Measurements from ENCODE around the gene NUDT1.
A peak's percentile ranks its signal among the peaks of the same experiment; 100 is the strongest.

Gene NUDT1

DNA sequence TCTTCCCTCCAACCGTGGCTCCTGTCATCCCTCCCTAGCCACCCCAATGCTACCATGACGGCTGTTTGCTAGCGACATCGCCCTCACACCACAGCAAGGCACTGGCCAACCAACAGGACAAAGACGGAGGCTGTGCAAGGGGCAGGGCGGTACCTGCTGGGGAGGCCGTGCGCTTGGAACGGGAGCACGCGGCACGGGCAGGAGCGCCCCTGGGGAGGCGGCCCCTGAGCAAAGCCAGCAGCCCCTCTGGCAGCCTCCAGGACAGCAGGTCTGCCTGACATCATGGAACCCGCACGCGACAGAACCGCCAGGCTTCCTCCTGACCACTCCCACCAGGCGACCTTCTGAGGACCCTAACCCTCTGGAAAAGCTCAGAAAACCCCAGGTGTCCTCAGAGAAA lies 22.0 kb upstream of the NUDT1 start:
- Mint-ChIP-seq H3K36me3 (ENCODE audit: insufficient read depth) (peaks cover 18% of the 10 kb centered on the region), H3K4me3 (no peak overlapping the region), H3K4me1 (peaks cover 15% of the 10 kb centered on the region), H3K27me3 (no peaks in the 10 kb centered on the region), H3K27ac (ENCODE audit: low read depth) (no peak overlapping the region), H3K9me3 (no peaks in the 10 kb centered on the region)
- DNase-seq (ENCODE audit: low spot score in 2 of 2): no peak
- ATAC-seq (replicated peaks; ENCODE audit: extremely low read depth, poor library complexity, severe bottlenecking): no peak

DNA sequence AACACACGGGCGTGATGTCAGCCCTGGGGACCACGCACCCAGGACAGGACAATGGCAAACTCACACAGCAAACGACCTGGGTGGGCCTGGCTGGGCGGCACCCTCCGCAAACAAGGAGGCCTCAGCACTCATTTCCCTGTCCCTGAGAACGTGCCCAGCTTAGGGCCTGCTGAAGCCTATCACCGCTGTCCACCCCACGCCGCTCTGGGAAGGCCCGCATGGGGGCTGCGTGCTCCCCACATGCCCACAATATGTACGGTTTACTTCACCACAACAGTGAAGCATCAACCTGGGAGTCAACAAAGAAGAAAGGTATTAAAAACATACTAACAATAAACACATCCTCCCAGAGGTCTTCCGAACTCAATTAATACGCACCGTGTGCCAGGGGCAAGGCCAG lies 21.5 kb upstream of the NUDT1 start:
- Mint-ChIP-seq H3K4me3 (no peak overlapping the region), H3K36me3 (ENCODE audit: insufficient read depth) (peaks cover 16% of the 10 kb centered on the region), H3K4me1 (peaks cover 11% of the 10 kb centered on the region), H3K9me3 (no peaks in the 10 kb centered on the region), H3K27ac (ENCODE audit: low read depth) (no peak overlapping the region), H3K27me3 (no peaks in the 10 kb centered on the region)
- ATAC-seq (replicated peaks; ENCODE audit: extremely low read depth, poor library complexity, severe bottlenecking): no peak
- DNase-seq (ENCODE audit: low spot score in 2 of 2): no peak

DNA sequence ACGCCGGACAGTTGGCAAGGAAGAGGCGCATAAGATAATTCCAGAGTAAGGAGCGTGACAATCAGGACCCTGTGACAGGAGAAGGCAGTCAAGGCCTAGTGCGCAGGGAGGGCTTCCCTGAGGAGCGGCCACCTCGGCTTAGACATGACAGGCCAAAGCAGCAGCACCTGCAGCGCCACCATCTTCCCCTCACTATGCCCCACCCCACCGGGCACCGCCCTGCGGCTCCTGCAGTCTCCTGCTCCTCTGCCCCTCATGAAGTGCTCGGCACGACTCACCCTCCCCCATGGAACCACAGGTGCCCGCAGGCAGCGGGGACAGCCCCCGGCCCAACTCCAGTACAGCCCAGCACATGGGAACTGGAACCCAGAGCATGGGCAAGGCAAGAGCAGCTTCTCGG lies 21.1 kb upstream of the NUDT1 start:
- Mint-ChIP-seq H3K4me3 (no peak overlapping the region), H3K4me1 (peaks cover 9% of the 10 kb centered on the region), H3K36me3 (ENCODE audit: insufficient read depth) (peaks cover 16% of the 10 kb centered on the region), H3K27me3 (no peaks in the 10 kb centered on the region), H3K9me3 (no peaks in the 10 kb centered on the region), H3K27ac (ENCODE audit: low read depth) (no peak overlapping the region)
- ATAC-seq (replicated peaks; ENCODE audit: extremely low read depth, poor library complexity, severe bottlenecking) (no peak), DNase-seq (ENCODE audit: low spot score in 2 of 2) (no peak)

DNA sequence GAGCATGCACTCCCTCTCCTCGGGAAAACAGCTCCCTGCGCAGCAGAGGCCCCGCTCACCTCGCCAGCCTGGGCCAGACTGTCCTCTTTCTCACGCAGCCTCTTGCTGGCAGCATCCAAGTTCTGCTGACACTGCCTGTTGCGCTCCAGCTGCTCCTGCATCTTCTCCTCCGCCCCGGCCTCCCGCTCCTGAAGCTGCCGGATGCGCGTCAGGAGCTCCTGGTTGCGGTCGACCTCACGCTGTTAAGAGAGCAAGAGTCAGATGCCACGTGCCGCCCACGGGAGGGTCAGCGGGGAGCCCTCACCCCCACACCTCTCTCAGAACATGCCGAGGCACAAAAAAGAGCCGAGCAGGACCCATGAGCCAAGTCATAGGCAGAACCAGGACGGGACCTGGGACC lies 19.5 kb upstream of the NUDT1 start:
- Mint-ChIP-seq H3K27ac (ENCODE audit: low read depth) (no peak overlapping the region), H3K36me3 (ENCODE audit: insufficient read depth) (peaks cover 14% of the 10 kb centered on the region), H3K4me3 (no peak overlapping the region), H3K4me1 (peaks cover 10% of the 10 kb centered on the region), H3K9me3 (no peaks in the 10 kb centered on the region), H3K27me3 (no peaks in the 10 kb centered on the region)
- DNase-seq (ENCODE audit: low spot score in 2 of 2) (no peak), ATAC-seq (replicated peaks; ENCODE audit: extremely low read depth, poor library complexity, severe bottlenecking) (no peak)

DNA sequence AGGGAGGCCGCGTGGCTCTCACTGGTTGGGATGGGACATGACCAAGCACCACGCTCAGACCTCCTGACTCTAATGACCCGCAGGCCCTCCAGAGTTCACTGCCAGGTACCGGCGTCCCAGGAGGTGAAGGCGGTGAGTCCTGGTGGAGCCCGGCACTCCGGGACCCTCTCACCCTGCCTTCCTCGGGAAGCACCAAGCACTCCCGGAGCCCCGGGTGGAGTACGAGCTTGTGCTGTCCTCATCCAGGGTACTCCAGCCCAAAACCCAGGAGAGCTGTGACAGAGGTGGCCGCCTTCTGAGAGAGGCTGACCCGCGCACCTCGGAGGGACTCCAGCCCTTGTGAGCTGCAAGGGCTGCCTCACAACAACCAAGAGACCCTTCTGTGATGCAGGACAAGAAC lies 18.7 kb upstream of the NUDT1 start:
- DNase-seq (ENCODE audit: low spot score in 2 of 2): no peak
- Mint-ChIP-seq H3K27me3 (no peaks in the 10 kb centered on the region), H3K36me3 (ENCODE audit: insufficient read depth) (peaks cover 15% of the 10 kb centered on the region), H3K4me1 (peaks cover 10% of the 10 kb centered on the region), H3K4me3 (no peak overlapping the region), H3K27ac (ENCODE audit: low read depth) (no peak overlapping the region), H3K9me3 (no peaks in the 10 kb centered on the region)
- ATAC-seq (replicated peaks; ENCODE audit: extremely low read depth, poor library complexity, severe bottlenecking): no peak

DNA sequence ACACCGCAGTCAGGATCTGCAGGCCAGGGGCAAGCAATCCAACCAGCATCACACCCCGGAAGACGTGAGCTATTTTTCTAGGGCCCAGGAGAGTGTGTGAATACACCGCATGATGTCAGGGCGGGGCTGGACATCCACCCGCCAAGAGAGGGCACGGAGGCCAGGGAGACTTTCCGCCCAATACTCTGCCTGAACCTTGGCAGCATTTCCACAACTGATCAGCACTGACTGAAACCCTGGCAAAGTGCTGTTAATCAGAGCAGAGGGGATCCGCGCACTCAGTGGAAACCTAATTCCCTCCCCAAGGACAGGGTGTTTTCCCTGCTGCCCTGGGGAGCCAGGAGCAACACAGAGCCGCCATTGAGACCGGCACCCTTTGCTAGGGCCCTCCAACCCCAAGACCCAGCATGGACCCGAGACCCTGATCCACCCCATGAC lies 17.5 kb upstream of the NUDT1 start:
- Mint-ChIP-seq H3K36me3 (ENCODE audit: insufficient read depth) (peaks cover 16% of the 10 kb centered on the region), H3K27me3 (no peaks in the 10 kb centered on the region), H3K9me3 (no peaks in the 10 kb centered on the region), H3K27ac (ENCODE audit: low read depth) (no peak overlapping the region), H3K4me1 (peaks cover 18% of the 10 kb centered on the region), H3K4me3 (no peak overlapping the region)
- DNase-seq (ENCODE audit: low spot score in 2 of 2) (no peak), ATAC-seq (replicated peaks; ENCODE audit: extremely low read depth, poor library complexity, severe bottlenecking) (no peak)

DNA sequence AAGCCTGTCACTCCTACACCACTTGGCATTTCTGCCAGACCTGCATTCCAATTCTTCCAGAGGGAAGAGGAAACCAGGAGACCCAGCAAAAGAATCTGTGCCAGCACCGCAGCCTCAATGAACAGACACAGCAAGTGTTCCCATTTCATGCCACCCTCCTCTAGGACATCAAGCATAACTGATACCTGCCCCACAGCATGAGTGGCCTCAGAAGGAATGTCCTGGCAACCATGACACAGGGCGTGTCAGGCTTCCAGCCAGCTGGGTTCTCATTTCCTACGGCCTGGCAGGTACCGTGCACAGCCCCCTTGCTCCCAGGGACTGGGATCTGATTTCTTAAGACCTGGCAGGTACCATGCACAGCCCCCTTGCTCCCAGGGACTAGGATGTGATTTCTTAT lies 17.1 kb upstream of the NUDT1 start:
- no peak for ATAC-seq (replicated peaks; ENCODE audit: extremely low read depth, poor library complexity, severe bottlenecking)
- DNase-seq (ENCODE audit: low spot score in 2 of 2): no peak
- no peaks in the 10 kb centered on the region for H3K27me3 Mint-ChIP-seq
- peaks cover 18% of the 10 kb centered on the region for H3K36me3 Mint-ChIP-seq (ENCODE audit: insufficient read depth)
- no peak overlapping the region for H3K27ac Mint-ChIP-seq (ENCODE audit: low read depth)
- H3K9me3 Mint-ChIP-seq: no peaks in the 10 kb centered on the region
- peaks cover 19% of the 10 kb centered on the region for H3K4me1 Mint-ChIP-seq
- no peak overlapping the region for H3K4me3 Mint-ChIP-seq

DNA sequence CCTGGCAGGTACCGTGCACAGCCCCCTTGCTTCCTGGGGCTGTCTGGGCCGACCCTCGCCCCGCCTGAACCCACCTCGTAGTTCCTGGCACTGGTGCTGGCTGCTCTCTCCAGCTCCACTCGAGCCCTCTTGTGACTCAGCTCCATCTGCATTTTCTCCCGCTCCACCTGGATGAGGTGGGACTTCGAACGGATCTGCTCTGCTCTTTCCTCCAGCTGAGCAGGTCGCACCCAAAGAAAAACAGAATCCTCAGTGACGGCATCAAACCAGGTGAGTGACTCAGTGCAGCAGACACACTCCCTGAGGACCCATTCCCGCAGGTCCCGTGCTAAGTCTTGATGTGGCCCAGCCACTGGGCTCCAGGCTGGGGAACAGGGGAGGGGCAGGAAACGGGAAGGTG lies 16.7 kb upstream of the NUDT1 start:
- peaks cover 18% of the 10 kb centered on the region for H3K36me3 Mint-ChIP-seq (ENCODE audit: insufficient read depth)
- H3K27me3 Mint-ChIP-seq: no peaks in the 10 kb centered on the region
- ATAC-seq (replicated peaks; ENCODE audit: extremely low read depth, poor library complexity, severe bottlenecking) (no peak), DNase-seq (ENCODE audit: low spot score in 2 of 2) (no peak)
- H3K4me3 Mint-ChIP-seq: no peak overlapping the region
- no peak overlapping the region for H3K27ac Mint-ChIP-seq (ENCODE audit: low read depth)
- no peaks in the 10 kb centered on the region for H3K9me3 Mint-ChIP-seq
- H3K4me1 Mint-ChIP-seq: peaks cover 21% of the 10 kb centered on the region

DNA sequence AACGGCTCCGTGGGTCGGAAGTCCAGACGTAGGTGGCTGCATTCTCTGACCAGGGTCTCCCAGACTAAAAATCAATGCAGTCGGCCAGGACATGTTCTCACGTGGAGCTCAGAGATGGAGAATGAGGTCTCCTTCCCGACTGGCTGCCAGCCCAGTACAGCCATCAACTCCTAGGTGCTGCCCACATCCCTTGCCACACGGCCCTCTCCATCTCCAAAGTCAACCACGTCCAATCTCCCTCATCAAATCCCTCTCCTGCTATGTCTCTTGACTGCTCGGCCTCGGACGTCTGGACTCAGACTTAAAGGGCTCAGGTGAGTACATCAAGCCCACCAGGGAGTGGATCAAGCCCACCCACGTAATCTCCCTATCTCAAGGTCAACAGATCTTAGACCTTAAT lies 16.2 kb upstream of the NUDT1 start:
- H3K27me3 Mint-ChIP-seq: no peaks in the 10 kb centered on the region
- ATAC-seq (replicated peaks; ENCODE audit: extremely low read depth, poor library complexity, severe bottlenecking) (no peak), DNase-seq (ENCODE audit: low spot score in 2 of 2) (no peak)
- H3K36me3 Mint-ChIP-seq (ENCODE audit: insufficient read depth): peaks cover 18% of the 10 kb centered on the region
- no peaks in the 10 kb centered on the region for H3K9me3 Mint-ChIP-seq
- peaks cover 23% of the 10 kb centered on the region for H3K4me1 Mint-ChIP-seq
- no peak overlapping the region for H3K27ac Mint-ChIP-seq (ENCODE audit: low read depth)
- H3K4me3 Mint-ChIP-seq: no peak overlapping the region

DNA sequence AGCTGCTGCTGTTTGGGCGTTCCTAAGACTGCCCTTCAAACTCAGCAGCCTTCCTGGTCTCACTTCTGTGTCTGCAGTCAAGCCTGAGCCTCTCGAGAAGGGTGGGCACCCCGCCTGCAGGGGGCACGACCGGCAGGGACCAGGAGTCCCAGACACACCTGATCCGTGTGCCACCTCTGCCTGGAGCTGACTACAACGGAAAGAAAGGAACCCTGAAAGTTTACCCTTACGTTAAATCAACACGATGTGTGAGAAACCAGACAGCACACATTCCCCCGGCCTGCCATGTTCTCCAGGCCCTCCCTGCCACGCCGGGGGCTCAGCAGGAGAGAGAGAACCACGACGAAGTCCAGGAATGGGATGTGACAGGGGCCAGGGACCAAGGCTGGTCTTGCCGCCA lies 14.3 kb upstream of the NUDT1 start:
- Mint-ChIP-seq H3K4me1 (peaks cover 30% of the 10 kb centered on the region), H3K9me3 (no peaks in the 10 kb centered on the region), H3K4me3 (no peak overlapping the region), H3K27me3 (no peaks in the 10 kb centered on the region), H3K36me3 (ENCODE audit: insufficient read depth) (peaks cover 19% of the 10 kb centered on the region), H3K27ac (ENCODE audit: low read depth) (peak overlapping the region; percentile 53)
- no peak for ATAC-seq (replicated peaks; ENCODE audit: extremely low read depth, poor library complexity, severe bottlenecking)
- no peak for DNase-seq (ENCODE audit: low spot score in 2 of 2)

DNA sequence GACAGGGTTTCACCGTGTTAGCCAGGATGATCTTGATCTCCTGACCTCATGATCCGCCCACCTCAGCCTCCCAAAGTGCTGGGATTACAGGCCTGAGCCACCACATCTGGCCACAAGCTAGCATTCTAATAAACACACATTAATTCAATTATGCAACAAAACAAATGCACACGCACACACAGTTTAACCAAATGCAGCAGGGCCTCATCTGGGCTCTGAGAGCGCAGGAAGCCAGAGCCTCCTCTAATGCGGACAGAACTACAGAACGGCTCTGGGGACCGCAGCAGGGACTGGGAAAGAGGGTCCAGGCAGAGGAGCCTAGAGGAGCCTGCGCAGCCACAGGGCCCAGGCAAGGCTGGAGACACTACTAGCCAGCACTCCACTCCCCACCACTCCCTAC lies 13.1 kb upstream of the NUDT1 start:
- H3K27me3 Mint-ChIP-seq: no peaks in the 10 kb centered on the region
- H3K36me3 Mint-ChIP-seq (ENCODE audit: insufficient read depth): peaks cover 23% of the 10 kb centered on the region
- H3K27ac Mint-ChIP-seq (ENCODE audit: low read depth): no peak overlapping the region
- DNase-seq (ENCODE audit: low spot score in 2 of 2) (no peak), ATAC-seq (replicated peaks; ENCODE audit: extremely low read depth, poor library complexity, severe bottlenecking) (no peak)
- peaks cover 37% of the 10 kb centered on the region for H3K4me1 Mint-ChIP-seq
- H3K9me3 Mint-ChIP-seq: no peaks in the 10 kb centered on the region
- no peak overlapping the region for H3K4me3 Mint-ChIP-seq

DNA sequence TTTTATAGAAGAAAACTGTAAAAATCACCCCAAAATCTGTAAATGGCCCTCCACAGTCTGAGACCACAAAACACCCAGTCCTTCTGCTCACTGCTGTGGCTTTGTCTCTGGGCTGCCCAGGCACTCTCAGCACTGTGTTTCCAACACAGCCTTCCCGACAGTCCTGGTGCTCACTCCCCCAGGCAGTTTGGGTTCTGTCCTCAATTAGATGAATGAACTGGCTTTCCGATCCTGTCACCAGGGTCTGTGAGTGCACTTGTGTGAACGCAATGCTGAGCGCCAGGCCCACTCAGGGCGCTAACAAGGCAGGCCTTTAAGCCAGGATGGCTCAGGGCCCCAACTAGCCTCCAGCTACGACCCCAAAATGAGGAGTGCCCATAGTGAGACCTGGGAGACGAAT lies 12.6 kb upstream of the NUDT1 start:
- H3K27me3 Mint-ChIP-seq: no peaks in the 10 kb centered on the region
- DNase-seq (ENCODE audit: low spot score in 2 of 2) (no peak), ATAC-seq (replicated peaks; ENCODE audit: extremely low read depth, poor library complexity, severe bottlenecking) (no peak)
- no peak overlapping the region for H3K27ac Mint-ChIP-seq (ENCODE audit: low read depth)
- peaks cover 37% of the 10 kb centered on the region for H3K4me1 Mint-ChIP-seq
- no peaks in the 10 kb centered on the region for H3K9me3 Mint-ChIP-seq
- no peak overlapping the region for H3K4me3 Mint-ChIP-seq
- H3K36me3 Mint-ChIP-seq (ENCODE audit: insufficient read depth): peaks cover 20% of the 10 kb centered on the region

DNA sequence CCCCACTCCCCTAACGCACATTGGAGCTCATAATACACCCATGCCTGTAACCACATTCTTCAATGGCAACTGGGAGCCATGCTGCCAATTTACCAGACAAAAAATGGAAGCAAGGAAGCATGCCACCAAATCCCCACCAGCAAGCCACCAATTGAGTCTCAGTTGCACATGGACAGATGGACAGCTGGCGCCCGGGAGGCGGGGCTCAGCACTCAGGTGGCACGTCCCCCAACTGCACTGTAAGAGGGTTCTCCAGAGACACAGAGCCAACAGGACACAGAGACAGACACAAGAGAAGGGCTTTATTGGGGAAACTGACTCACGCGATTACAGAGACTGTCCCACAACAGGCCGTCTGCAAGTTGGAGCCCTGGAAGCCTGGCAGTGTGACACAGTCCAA lies 11.8 kb upstream of the NUDT1 start:
- no peak overlapping the region for H3K27ac Mint-ChIP-seq (ENCODE audit: low read depth)
- DNase-seq (ENCODE audit: low spot score in 2 of 2): no peak
- peaks cover 20% of the 10 kb centered on the region for H3K36me3 Mint-ChIP-seq (ENCODE audit: insufficient read depth)
- H3K4me3 Mint-ChIP-seq: peak overlapping the region; percentile 11
- H3K4me1 Mint-ChIP-seq: peaks cover 37% of the 10 kb centered on the region
- H3K27me3 Mint-ChIP-seq: no peaks in the 10 kb centered on the region
- no peak for ATAC-seq (replicated peaks; ENCODE audit: extremely low read depth, poor library complexity, severe bottlenecking)
- H3K9me3 Mint-ChIP-seq: no peaks in the 10 kb centered on the region

DNA sequence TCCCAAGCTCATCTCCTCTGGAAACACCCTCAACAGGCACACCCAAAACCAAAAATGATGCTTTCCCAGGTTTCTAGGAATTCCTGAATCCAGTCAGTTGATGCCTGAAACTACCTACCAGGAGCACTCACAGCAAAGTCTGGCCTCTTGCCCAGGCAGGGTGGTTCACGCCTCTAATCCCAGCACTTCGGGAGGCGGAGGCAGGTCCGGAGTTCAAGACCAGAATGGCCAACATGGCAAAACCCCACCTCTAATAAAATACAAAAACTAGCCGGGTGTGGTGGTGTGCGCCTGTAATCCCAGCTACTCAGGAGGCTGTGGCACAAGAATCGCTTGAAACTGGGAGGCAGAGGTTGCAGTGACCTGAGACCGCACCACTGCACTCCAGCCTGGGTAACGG lies 11.1 kb upstream of the NUDT1 start:
- Mint-ChIP-seq H3K27ac (ENCODE audit: low read depth) (no peak overlapping the region), H3K4me1 (peaks cover 35% of the 10 kb centered on the region), H3K9me3 (no peaks in the 10 kb centered on the region), H3K36me3 (ENCODE audit: insufficient read depth) (peaks cover 20% of the 10 kb centered on the region), H3K27me3 (no peaks in the 10 kb centered on the region), H3K4me3 (peak overlapping the region; percentile 38)
- DNase-seq (ENCODE audit: low spot score in 2 of 2) (no peak), ATAC-seq (replicated peaks; ENCODE audit: extremely low read depth, poor library complexity, severe bottlenecking) (no peak)
